GM23248 (cell line): ENCODE measurements around the gene TRMT1. TPM values are rescaled to one million over a fixed set of nuclear protein-coding genes. Genes with fewer than 3 reads are reported as not detected.

Experiments used
- DNase-seq: peaks from one replicate; pipeline ENCODE4 v3.0.0-alpha.2; 2015
- H2AFZ ChIP-seq: fragments of 200-600 bp; sonication (generic); 2 replicates; pipeline ENCODE4 v1.6.1; 2016; ENCODE audit warnings: antibody characterized with exemption
- H3F3A ChIP-seq: fragments of 200-600 bp; sonication (generic); 2 replicates; pipeline ENCODE4 v1.6.1; 2016; ENCODE audit warnings: mild to moderate bottlenecking, antibody characterized with exemption, mixed run types; ENCODE audit not compliant: insufficient read depth
- H3K27ac ChIP-seq: fragments of 200-600 bp; sonication (generic); 2 replicates; pipeline ENCODE4 v1.5.1; 2016; ENCODE audit warnings: mild to moderate bottlenecking
- H3K27me3 ChIP-seq: fragments of 200-600 bp; sonication (generic); replicated peaks from 2 replicates; pipeline ENCODE4 v1.6.1; 2016; ENCODE audit warnings: mild to moderate bottlenecking; ENCODE audit not compliant: insufficient read depth
- H3K36me3 ChIP-seq: fragments of 200-600 bp; sonication (generic); 2 replicates; pipeline ENCODE4 v1.6.1; 2016; ENCODE audit warnings: low read depth, mild to moderate bottlenecking
- H3K4me1 ChIP-seq: fragments of 200-600 bp; sonication (generic); 2 replicates; pipeline ENCODE4 v1.6.1; 2016; ENCODE audit warnings: mild to moderate bottlenecking; ENCODE audit not compliant: insufficient read depth
- H3K4me2 ChIP-seq: fragments of 200-600 bp; sonication (generic); one replicate; pipeline ENCODE4 v1.6.1; 2016; ENCODE audit warnings: mild to moderate bottlenecking; ENCODE audit not compliant: unreplicated experiment
- H3K4me3 ChIP-seq: fragments of 200-600 bp; sonication (generic); 2 replicates; pipeline ENCODE4 v1.5.1; 2016; ENCODE audit warnings: mild to moderate bottlenecking
- H3K79me2 ChIP-seq: fragments of 200-600 bp; sonication (generic); 2 replicates; pipeline ENCODE4 v1.6.1; 2016; ENCODE audit warnings: mild to moderate bottlenecking; ENCODE audit not compliant: insufficient read depth
- H3K9ac ChIP-seq: fragments of 200-600 bp; sonication (generic); 2 replicates; pipeline ENCODE4 v1.6.1; 2016; ENCODE audit warnings: mild to moderate bottlenecking
- H3K9me2 ChIP-seq: fragments of 200-600 bp; sonication (generic); 2 replicates; pipeline ENCODE4 v1.6.1; 2016; ENCODE audit warnings: mixed run types, mild to moderate bottlenecking, moderate library complexity; ENCODE audit not compliant: insufficient read depth
- H3K9me3 ChIP-seq: fragments of 200-600 bp; sonication (generic); one replicate; pipeline ENCODE4 v1.6.1; 2017; ENCODE audit warnings: low read depth
- H4K20me1 ChIP-seq: fragments of 200-600 bp; sonication (generic); 2 replicates; pipeline ENCODE4 v1.6.0; 2016; ENCODE audit not compliant: insufficient read depth
- EZH2 ChIP-seq: fragments of 200-600 bp; sonication (generic); IDR thresholded peaks from 2 replicates; pipeline ENCODE4 v1.6.1; 2018; ENCODE audit warnings: antibody characterized with exemption, mild to moderate bottlenecking; ENCODE audit not compliant: insufficient read depth, poor library complexity, severe bottlenecking
- EZH2phosphoT487 ChIP-seq: fragments of 200-600 bp; sonication (generic); IDR thresholded peaks from 2 replicates; pipeline ENCODE4 v1.6.1; 2018; ENCODE audit warnings: antibody characterized with exemption, moderate library complexity, mild to moderate bottlenecking, low read depth; ENCODE audit not compliant: insufficient read depth
- WGBS, 2 experiments: methylation state at CpG; one replicate each; pipeline ENCODE4 v1.1.6; 2015 to 2017; ENCODE audit warnings: low lambda C conversion rate in 2 of 2, low coverage in 1 of 2; ENCODE audit errors: missing lambda C conversion rate in 2 of 2; 5-methylcytosine and 5-hydroxymethylcytosine counted together
- in situ Hi-C: fragments of 300-500 bp; cut with MboI; formaldehyde crosslinking; loops from 2 replicates; pipeline ENCODE4 v1.15.0; 2020
- polyA plus RNA-seq: library from polyadenylated mRNA; unstranded; fragments of >200 nt; fragmentation: Nextera tagmentation; extraction: Ambion mirVana; gene quantifications from 2 replicates; pipeline ENCODE4 v1.2.1, GENCODE V29; 2016
- total RNA-seq: library from RNA; depleted of rRNA; stranded (reverse); fragments of >200 nt; shearing (Covaris generic); gene quantifications from 2 replicates; pipeline ENCODE4 v1.2.3, GENCODE V29; 2014

TRMT1 gene
- total and polyA plus RNA-seq, 2 experiments from 2014 or later, result 30.4 to 31.8 TPM

DNA sequence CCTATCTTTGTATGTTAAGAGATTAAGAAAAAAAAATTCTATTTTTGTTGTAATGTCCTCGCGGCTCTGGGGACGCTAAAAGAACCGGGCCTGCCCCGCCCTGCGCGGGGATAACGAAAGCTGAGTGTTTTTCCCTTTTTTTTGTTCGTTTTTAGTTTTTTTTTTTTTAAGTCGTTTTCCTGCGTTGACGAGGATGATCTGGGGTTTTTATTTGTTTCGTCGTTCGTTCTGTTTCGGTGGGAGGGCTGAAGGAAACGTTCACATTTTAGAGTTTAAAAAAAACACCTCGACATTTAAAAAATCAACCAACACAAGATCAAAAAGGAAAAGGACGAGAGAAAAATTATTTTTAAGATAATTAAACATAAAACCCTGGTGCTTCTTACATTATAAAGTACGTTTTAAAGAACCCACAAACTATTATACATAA lies 19.5 kb downstream of the TRMT1 start:
- in situ Hi-C loops, result loop anchor here (10.0 kb wide), 1 partner anchor 112 kb away; no protein-coding TSS in a partner anchor
- no peaks in the 10 kb centered on the region for H3K9me2 ChIP-seq
- H3K4me3 ChIP-seq, result no peak overlapping the region
- H3K79me2 ChIP-seq, result peaks cover 17% of the 10 kb centered on the region
- H3K4me2 ChIP-seq, result peak overlapping the region; percentile 19
- no peak overlapping the region for H3K27ac ChIP-seq
- H2AFZ ChIP-seq, result no peak overlapping the region
- peaks cover 3% of the 10 kb centered on the region; the same call in 1 of the 2 replicates for H3K36me3 ChIP-seq
- H3K9ac ChIP-seq, result peak overlapping the region; percentile 36
- H4K20me1 ChIP-seq, result no peaks in the 10 kb centered on the region
- H3K9me3 ChIP-seq, result no peaks in the 10 kb centered on the region
- 28 to 37% methylated on average over 20 of the region's 20 CpGs for WGBS, 2 experiments
- DNase-seq, result no peak
- no peaks in the 10 kb centered on the region for H3K27me3 ChIP-seq
- peaks cover 21% of the 10 kb centered on the region for H3F3A ChIP-seq
- H3K4me1 ChIP-seq, result peaks cover 12% of the 10 kb centered on the region
- TF ChIP-seq EZH2, result no peak
- no peak for TF ChIP-seq EZH2phosphoT487

- DNase-seq, result no peak
- Histone ChIP-seq H2AFZ (no peak overlapping the region), H3K4me2 (no peak overlapping the region), H3K79me2 (peaks cover 21% of the 10 kb centered on the region), H3K4me3 (no peak overlapping the region), H4K20me1 (no peaks in the 10 kb centered on the region), H3K9me3 (no peaks in the 10 kb centered on the region), H3K9me2 (no peaks in the 10 kb centered on the region), H3K27ac (no peak overlapping the region), H3K9ac (peak overlapping the region; percentile 36; the same call in 1 of the 2 replicates), H3K36me3 (peaks cover 3% of the 10 kb centered on the region; the same call in 1 of the 2 replicates), H3K27me3 (no peaks in the 10 kb centered on the region), H3K4me1 (peaks cover 20% of the 10 kb centered on the region), H3F3A (peaks cover 18% of the 10 kb centered on the region)
- 66 to 70% methylated on average over 22 to 44 of the region's 44 CpGs for WGBS, 2 experiments
- no peak for TF ChIP-seq EZH2phosphoT487
- TF ChIP-seq EZH2, result no peak
- in situ Hi-C loops, result loop anchor here (10.0 kb wide), 1 partner anchor 111 kb away; no protein-coding TSS in a partner anchor
These were observed 20.3 kb downstream of the TRMT1 start for GRCh38 chr19:13095934-13096927.

DNA sequence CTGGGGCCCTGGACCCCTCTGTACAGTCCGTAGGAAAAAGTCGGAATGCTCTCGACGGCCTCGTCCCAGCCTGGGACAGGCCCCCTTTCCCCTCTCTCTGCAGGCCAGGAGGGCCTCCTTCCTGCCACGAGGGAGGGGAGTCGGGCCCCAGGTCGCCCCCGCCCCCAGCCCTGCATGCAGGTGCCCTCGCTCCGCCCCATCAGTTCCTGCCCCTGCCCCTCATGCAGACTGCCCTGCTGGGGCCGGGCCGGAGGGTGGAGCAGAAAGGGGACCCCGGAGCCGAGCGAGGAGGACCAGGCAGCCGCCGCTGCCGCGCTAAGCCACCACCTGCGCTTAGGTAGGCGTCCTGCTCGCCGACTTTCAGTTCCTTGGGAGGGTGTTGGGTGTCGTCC lies 21.2 kb downstream of the TRMT1 start:
- no peak for DNase-seq
- WGBS, 2 experiments, result 69 to 81% methylated on average over 18 to 25 of the region's 25 CpGs
- in situ Hi-C loops, result loop anchor here (10.0 kb wide), 1 partner anchor 111 kb away; no protein-coding TSS in a partner anchor

GRCh38 chr19:13094771-13095392 lies 21.7 kb downstream of the TRMT1 start:
- H3K9ac ChIP-seq, result no peak overlapping the region
- in situ Hi-C loops, result loop anchor here (10.0 kb wide), 1 partner anchor 110 kb away; no protein-coding TSS in a partner anchor
- peaks cover 21% of the 10 kb centered on the region for H3K79me2 ChIP-seq
- peaks cover 3% of the 10 kb centered on the region; the same call in 1 of the 2 replicates for H3K36me3 ChIP-seq
- peaks cover 27% of the 10 kb centered on the region for H3K4me1 ChIP-seq
- peaks cover 22% of the 10 kb centered on the region for H3F3A ChIP-seq
- H2AFZ ChIP-seq, result no peak overlapping the region
- 51 to 55% methylated on average over 14 to 16 of the region's 16 CpGs for WGBS, 2 experiments
- DNase-seq, result no peak
- no peaks in the 10 kb centered on the region for H3K9me3 ChIP-seq
- H3K27me3 ChIP-seq, result no peaks in the 10 kb centered on the region
- H4K20me1 ChIP-seq, result no peaks in the 10 kb centered on the region
- H3K27ac ChIP-seq, result no peak overlapping the region
- H3K4me3 ChIP-seq, result no peak overlapping the region
- H3K9me2 ChIP-seq, result no peaks in the 10 kb centered on the region
- no peak for TF ChIP-seq EZH2phosphoT487
- H3K4me2 ChIP-seq, result no peak overlapping the region

More for the DNA sequence above, 21.2 kb downstream of the TRMT1 start:
- Histone ChIP-seq H3K9me2 (no peaks in the 10 kb centered on the region), H3K9ac (no peak overlapping the region), H4K20me1 (no peaks in the 10 kb centered on the region), H3K27me3 (no peaks in the 10 kb centered on the region), H3K4me2 (no peak overlapping the region), H3K79me2 (peaks cover 21% of the 10 kb centered on the region), H3K9me3 (no peaks in the 10 kb centered on the region), H3K27ac (no peak overlapping the region), H2AFZ (no peak overlapping the region), H3K4me1 (peaks cover 27% of the 10 kb centered on the region), H3K4me3 (no peak overlapping the region), H3K36me3 (peaks cover 3% of the 10 kb centered on the region; the same call in 1 of the 2 replicates), H3F3A (peaks cover 18% of the 10 kb centered on the region)
- TF ChIP-seq EZH2phosphoT487, result no peak
- no peak for TF ChIP-seq EZH2
